Mammary epithelial cell (primary cell): Measurements from ENCODE around the gene MATN1.

Experiments
- EZH2 ChIP-seq: IDR thresholded peaks from 2 replicates; pipeline ENCODE4 v1.6.1; 2012; ENCODE audit warnings: low read length, inconsistent platforms, borderline replicate concordance
- TF ChIP-seq, protein P1 (sequence below), 2 donors: IDR thresholded peaks in 1 of 2; conservative IDR thresholded peaks in 1 of 2; 2 replicates each; pipeline ENCODE4 v1.5.1; 2011 to 2012; ENCODE audit warnings: inconsistent platforms in 2 of 2, low read length in 2 of 2, mild to moderate bottlenecking in 2 of 2, control low read depth in 1 of 2, low read depth in 1 of 2; ENCODE audit not compliant: insufficient read depth in 1 of 2; ENCODE audit errors: extremely low read depth in 1 of 2

DNA sequence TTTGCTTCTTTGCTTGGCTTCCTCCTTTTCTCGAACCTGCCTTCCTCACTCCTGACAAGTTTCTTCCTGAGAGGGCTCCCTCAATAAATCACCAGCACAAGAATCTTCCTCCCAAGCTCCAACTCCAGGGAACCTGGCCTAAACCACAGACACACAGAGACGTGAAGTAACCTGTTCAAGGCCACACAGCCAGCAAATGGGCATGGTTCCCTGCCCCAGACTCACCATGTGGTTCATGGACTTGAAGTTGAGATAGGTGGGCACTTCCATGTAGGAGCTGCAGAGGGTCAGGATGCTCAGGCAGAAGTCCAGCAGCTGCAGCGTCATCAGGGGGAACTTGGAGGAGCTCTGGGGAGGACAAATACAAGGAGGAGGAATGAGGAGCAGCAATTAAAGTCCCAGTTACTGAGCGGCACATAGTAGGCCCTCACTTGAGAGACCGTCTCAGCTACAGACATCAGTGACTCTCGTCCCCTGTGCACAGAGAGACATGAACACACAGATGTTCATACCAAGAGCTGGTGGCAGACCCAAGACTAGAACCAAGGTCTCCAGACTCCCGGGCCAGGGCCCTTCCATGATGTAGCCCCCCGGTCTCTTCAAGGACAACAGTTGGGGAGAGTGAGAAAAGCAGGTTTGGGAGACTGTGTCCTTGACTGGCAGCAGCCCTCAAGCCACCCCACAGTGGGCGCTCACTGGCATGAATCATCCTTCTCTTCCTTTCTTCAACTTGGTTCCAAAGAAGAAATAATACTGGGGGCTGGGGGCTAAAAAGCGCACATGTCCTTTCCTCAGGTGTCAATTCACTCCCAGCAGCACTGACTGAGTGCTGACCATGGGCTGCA lies 15.6 kb upstream of the MATN1 start:
- TF ChIP-seq, protein P1, sequence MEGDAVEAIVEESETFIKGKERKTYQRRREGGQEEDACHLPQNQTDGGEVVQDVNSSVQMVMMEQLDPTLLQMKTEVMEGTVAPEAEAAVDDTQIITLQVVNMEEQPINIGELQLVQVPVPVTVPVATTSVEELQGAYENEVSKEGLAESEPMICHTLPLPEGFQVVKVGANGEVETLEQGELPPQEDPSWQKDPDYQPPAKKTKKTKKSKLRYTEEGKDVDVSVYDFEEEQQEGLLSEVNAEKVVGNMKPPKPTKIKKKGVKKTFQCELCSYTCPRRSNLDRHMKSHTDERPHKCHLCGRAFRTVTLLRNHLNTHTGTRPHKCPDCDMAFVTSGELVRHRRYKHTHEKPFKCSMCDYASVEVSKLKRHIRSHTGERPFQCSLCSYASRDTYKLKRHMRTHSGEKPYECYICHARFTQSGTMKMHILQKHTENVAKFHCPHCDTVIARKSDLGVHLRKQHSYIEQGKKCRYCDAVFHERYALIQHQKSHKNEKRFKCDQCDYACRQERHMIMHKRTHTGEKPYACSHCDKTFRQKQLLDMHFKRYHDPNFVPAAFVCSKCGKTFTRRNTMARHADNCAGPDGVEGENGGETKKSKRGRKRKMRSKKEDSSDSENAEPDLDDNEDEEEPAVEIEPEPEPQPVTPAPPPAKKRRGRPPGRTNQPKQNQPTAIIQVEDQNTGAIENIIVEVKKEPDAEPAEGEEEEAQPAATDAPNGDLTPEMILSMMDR (conservative IDR thresholded peaks at IDR 0.05 in 1 of 2, IDR thresholded peaks at IDR 0.05 in 1 of 2; ENCODE audit: extremely low read depth in 1 of 2, insufficient read depth in 1 of 2, low read depth in 1 of 2, low read length in 2 of 2), result no peak
- TF ChIP-seq EZH2, result no peak
